HG02973 (cell line): ENCODE measurements around the gene MMGT1.
"Not testable (repeated sequence)": the region's sequence is repeated elsewhere in the genome, so short reads cannot be mapped to it uniquely, and the experiment has no call there.

Experiments
- ATAC-seq: cut with Tn5 transposase; IDR thresholded peaks from one replicate; pipeline ENCODE4 v1.9.1; 2021; ENCODE audit warnings: moderate library complexity; ENCODE audit not compliant: unreplicated experiment

The MMGT1 gene

GRCh38 chrX:135927897-135928296 is 45.9 kb downstream of the MMGT1 start:
- no peak for ATAC-seq

- no peak for ATAC-seq
These were observed 50.4 kb downstream of the MMGT1 start for GRCh38 chrX:135923353-135923752.

GRCh38 chrX:135920516-135920915 is 53.3 kb downstream of the MMGT1 start:
- not testable (repeated sequence) for ATAC-seq

- ATAC-seq = no peak
These were observed 59.4 kb downstream of the MMGT1 start for GRCh38 chrX:135914404-135914803.
